OCI-LY7 (cell line): ENCODE data around the gene KRT75.

ENCODE experiments used
- CTCF ChIP-seq: fragments of 200-600 bp; sonication (generic); conservative IDR thresholded peaks from 2 replicates; pipeline ENCODE4 v1.5.1; 2014; ENCODE audit warnings: mild to moderate bottlenecking, antibody characterized with exemption, low read length, moderate library complexity, mixed read lengths
- EZH2phosphoT487 ChIP-seq: fragments of 200-600 bp; sonication (generic); IDR thresholded peaks from 2 replicates; pipeline ENCODE4 v1.6.1; 2018; ENCODE audit warnings: low read depth, borderline replicate concordance, mild to moderate bottlenecking, mixed run types, antibody characterized with exemption, low read length, moderate library complexity, mixed read lengths

- TF ChIP-seq CTCF (no peak), EZH2phosphoT487 (no peak)
These were observed 24.7 kb upstream of the KRT75 start for GRCh38 chr12:52458861-52459260.
